ENCODE results near the gene WDR59. TPM values are rescaled to one million over a fixed set of nuclear protein-coding genes. Genes with fewer than 3 reads are reported as not detected.
A peak's percentile ranks its signal among the peaks of the same experiment; 100 is the strongest.

Gene WDR59
- polyA plus RNA-seq, 2 of the 4 experiments (the other 2 are of a cell fraction): 33.4 to 52.2 TPM

- TF ChIP-seq KDM5A (IDR thresholded peaks at IDR 0.05) (no peak), HES2 (IDR thresholded peaks at IDR 0.05) (no peak), NPAS2 (CRISPR knock-in tag; IDR thresholded peaks at IDR 0.05; ENCODE audit: borderline replicate concordance) (no peak)
Measured at GRCh38 chr16:74837056-74837455, 147.9 kb downstream of the WDR59 start (continued).

GRCh38 chr16:74836111-74836671 is 148.7 kb downstream of the WDR59 start:
- ATAC-seq (no peak), FAIRE-seq (no peak), DNase-seq (ENCODE audit: low read depth in 1 of 2, low spot score in 1 of 2) (no peak)
- Histone ChIP-seq H3K27ac (no peak overlapping the region), H3K4me3 (no peak overlapping the region), H3K4me2 (no peak overlapping the region), H3K4me1 (peaks cover 7% of the 10 kb centered on the region; the same call in 2 of the 3 replicates), H3K9me3 (no peaks in the 10 kb centered on the region)
- no peak for TF ChIP-seq NPAS2 (CRISPR knock-in tag; IDR thresholded peaks at IDR 0.05; ENCODE audit: borderline replicate concordance)
- TF ChIP-seq MAFK (IDR thresholded peaks at IDR 0.05; ENCODE audit: partially characterized antibody): peak; percentile 62
- ChIA-PET CTCF (interaction anchor here (0.7 to 2.6 kb wide), 5 partner anchors 22 to 211 kb away, joined by 3 to 13 read pairs (median 6); partner anchors contain the start of gene FA2H), POLR2A (no interaction called here)
- WGBS (ENCODE audit: missing lambda C conversion rate): 65% methylated on average over 8 of the region's 8 CpGs

- DNase-seq (ENCODE audit: low read depth in 1 of 2, low spot score in 1 of 2) (no peak), FAIRE-seq (no peak), ATAC-seq (no peak)
- WGBS (ENCODE audit: missing lambda C conversion rate): 50% methylated on average over 5 of the region's 5 CpGs
- H3K4me3 ChIP-seq: no peak overlapping the region
- TF ChIP-seq POLR2AphosphoS2 (conservative IDR thresholded peaks at IDR 0.05; ENCODE audit: low read length) (no peak), KDM1A (IDR thresholded peaks at IDR 0.05; ENCODE audit: low read depth) (no peak)
- no peak overlapping the region for H3K27ac ChIP-seq
- CTCF ChIA-PET: interaction anchor here (1.3 to 4.1 kb wide), 3 partner anchors 9 to 30 kb away, joined by 3 to 19 read pairs (median 7); no protein-coding TSS in a partner anchor
- peaks cover 6% of the 10 kb centered on the region; the same call in 2 of the 3 replicates for H3K9me3 ChIP-seq
- H3K4me1 ChIP-seq: peaks cover 4% of the 10 kb centered on the region; the same call in 2 of the 3 replicates
- POLR2A ChIA-PET: no interaction called here
- H3K4me2 ChIP-seq: no peak overlapping the region
Measured at GRCh38 chr16:74832228-74832627, 152.7 kb downstream of the WDR59 start.

DNA sequence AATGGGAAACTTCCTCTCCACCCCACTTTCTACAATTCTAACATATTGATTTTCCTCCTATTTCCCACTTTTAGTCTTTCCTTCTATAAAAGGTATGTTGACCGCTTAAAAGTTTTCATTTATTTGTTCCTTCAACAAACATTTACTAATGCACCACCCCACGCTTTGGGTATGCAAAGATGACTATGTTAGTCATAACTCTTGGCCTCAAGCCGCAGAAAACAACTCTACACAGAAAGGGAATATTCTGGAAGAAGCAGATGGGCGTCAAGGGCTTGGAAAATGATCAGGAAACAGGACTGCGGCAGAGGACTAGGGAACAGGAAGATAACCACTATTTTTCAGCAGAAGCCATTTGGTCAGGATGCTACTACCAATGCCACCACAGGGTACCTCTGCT is 153.5 kb downstream of the WDR59 start:
- WGBS (ENCODE audit: missing lambda C conversion rate): 55% methylated on average over 5 of the region's 5 CpGs
- ChIA-PET POLR2A (interaction anchor here (0.7 kb wide), 1 partner anchor 134 kb away, joined by 4 read pairs; no protein-coding TSS in a partner anchor), CTCF (interaction anchor here (0.9 to 4.1 kb wide), 3 partner anchors 10 to 31 kb away, joined by 4 to 19 read pairs (median 8); no protein-coding TSS in a partner anchor)
- ATAC-seq: no peak
- Histone ChIP-seq H3K27ac (no peak overlapping the region), H3K4me3 (no peak overlapping the region), H3K9me3 (peaks cover 6% of the 10 kb centered on the region; the same call in 2 of the 3 replicates), H3K4me1 (no peaks in the 10 kb centered on the region), H3K4me2 (no peak overlapping the region)
- FAIRE-seq: no peak
- DNase-seq (ENCODE audit: low read depth in 1 of 2, low spot score in 1 of 2): no peak
- no peak for TF ChIP-seq RNF2 (IDR thresholded peaks at IDR 0.05; ENCODE audit: borderline replicate concordance, low read depth)
- TF ChIP-seq SMC3 (IDR thresholded peaks at IDR 0.05): no peak
- TF ChIP-seq EHF (CRISPR knock-in tag; IDR thresholded peaks at IDR 0.05): no peak
- no peak for TF ChIP-seq CEBPB (IDR thresholded peaks at IDR 0.05)
- no peak for TF ChIP-seq MAFK (IDR thresholded peaks at IDR 0.05; ENCODE audit: partially characterized antibody)
- no peak for TF ChIP-seq FOXS1 (CRISPR knock-in tag; IDR thresholded peaks at IDR 0.05)
- no peak for TF ChIP-seq BHLHE40 (IDR thresholded peaks at IDR 0.05; ENCODE audit: low read depth, low read length)
- TF ChIP-seq JUNB (IDR thresholded peaks at IDR 0.05): no peak
- TF ChIP-seq KDM5A (IDR thresholded peaks at IDR 0.05): no peak
- TF ChIP-seq RFX5 (IDR thresholded peaks at IDR 0.05): no peak
- TF ChIP-seq HOXB5 (CRISPR knock-in tag; IDR thresholded peaks at IDR 0.05): no peak

DNA sequence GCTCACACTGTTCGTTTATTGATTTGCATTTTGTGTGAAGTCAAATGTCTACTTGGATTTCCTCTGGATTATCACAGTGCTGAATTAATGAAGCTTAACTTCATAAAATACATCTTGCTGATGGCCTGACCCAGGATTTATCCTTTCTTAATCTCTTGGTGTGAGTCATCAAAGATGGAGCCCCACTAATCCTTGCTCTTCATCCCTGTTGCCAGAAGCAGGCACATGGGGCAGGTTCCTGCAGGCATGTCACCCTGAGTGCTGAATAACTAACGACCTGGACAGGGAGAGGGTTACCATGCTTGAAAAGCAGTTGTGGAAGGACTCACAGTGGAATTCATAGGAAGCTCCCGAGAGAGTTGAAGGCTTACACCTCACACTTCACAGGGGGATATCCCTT is 154.3 kb downstream of the WDR59 start:
- WGBS (ENCODE audit: missing lambda C conversion rate): 34% methylated on average over 3 of the region's 3 CpGs
- ATAC-seq (no peak), DNase-seq (ENCODE audit: low read depth in 1 of 2, low spot score in 1 of 2) (no peak), FAIRE-seq (no peak)
- Histone ChIP-seq H3K4me2 (no peak overlapping the region), H3K4me1 (no peaks in the 10 kb centered on the region), H3K4me3 (no peak overlapping the region), H3K9me3 (peaks cover 6% of the 10 kb centered on the region; the same call in 2 of the 3 replicates), H3K27ac (no peak overlapping the region)
- ChIA-PET POLR2A (interaction anchor here (0.7 kb wide), 1 partner anchor 135 kb away, joined by 4 read pairs; no protein-coding TSS in a partner anchor), CTCF (interaction anchor here (0.6 to 4.1 kb wide), 6 partner anchors 10 to 123 kb away, joined by 3 to 19 read pairs (median 4); no protein-coding TSS in a partner anchor)
- TF ChIP-seq EHMT2 (IDR thresholded peaks at IDR 0.05; ENCODE audit: low read depth): no peak
- TF ChIP-seq RNF2 (IDR thresholded peaks at IDR 0.05; ENCODE audit: borderline replicate concordance, low read depth): no peak
- no peak for TF ChIP-seq EP300 (IDR thresholded peaks at IDR 0.05)
- TF ChIP-seq RARB (CRISPR knock-in tag; IDR thresholded peaks at IDR 0.05): no peak
- TF ChIP-seq SMC3 (IDR thresholded peaks at IDR 0.05): no peak
